ENCODE results near the gene SOX6.

- no peak for TF ChIP-seq POLR2A (IDR thresholded peaks at IDR 0.05; ENCODE audit: low read depth, low read length)
- TF ChIP-seq POLR2AphosphoS5 (IDR thresholded peaks at IDR 0.05; ENCODE audit: low read depth, low read length): no peak
Measured at GRCh38 chr11:16292167-16292859, 64.0 kb downstream of the SOX6 start.

Measured in GM12891 (cell line).